ENCODE results near the gene THAP4. TPM values are rescaled to one million over a fixed set of nuclear protein-coding genes. Genes with fewer than 3 reads are reported as not detected.
A peak's percentile ranks its signal among the peaks of the same experiment; 100 is the strongest.
"Not testable (repeated sequence)": the region's sequence is repeated elsewhere in the genome, so short reads cannot be mapped to it uniquely, and the experiment has no call there.

Gene THAP4
- total RNA-seq, 6 experiments from 2014 or later = 40.6 to 47.9 (median 43.0) TPM

DNA sequence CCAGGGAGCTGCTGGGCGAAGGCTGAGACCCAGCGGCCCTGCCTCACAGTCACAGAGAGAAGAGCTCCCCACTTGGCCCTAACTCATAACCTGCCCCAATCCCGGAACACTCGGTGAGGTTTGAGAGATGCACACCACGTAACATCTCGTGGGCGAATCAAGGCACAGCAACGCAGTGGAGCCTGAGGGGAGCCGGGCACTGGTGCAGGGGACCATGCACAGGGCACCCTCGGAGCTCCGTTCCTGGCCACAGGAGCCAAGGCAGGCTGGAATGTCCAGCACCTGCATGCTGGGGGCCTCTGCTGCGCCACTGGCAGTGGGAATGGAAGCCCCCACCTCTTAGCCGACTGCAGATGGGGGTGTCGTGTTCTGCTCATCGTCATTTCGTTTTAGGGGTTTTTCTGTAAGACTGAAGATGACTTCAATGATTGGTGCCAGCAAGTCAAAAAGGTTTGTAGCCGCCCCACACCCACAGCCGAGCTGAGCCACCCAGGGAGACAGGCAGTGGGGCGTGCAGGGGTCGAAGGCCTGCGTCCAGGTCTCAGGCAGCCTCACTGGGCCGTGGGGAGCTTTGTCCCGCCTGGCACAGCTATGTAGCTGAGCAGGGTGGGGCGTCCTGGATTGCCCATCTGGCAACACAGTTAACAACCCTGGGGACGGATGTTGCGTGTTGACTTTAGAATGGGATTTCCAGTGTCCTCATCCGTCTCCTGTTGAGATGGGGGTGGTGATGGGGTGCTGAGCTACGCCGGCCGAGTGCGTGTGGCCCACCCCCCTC, 33.6 kb upstream of the THAP4 start:
- no peak for DNase-seq
- Mint-ChIP-seq H3K4me3 (no peak overlapping the region), H3K9me3 (no peaks in the 10 kb centered on the region), H3K36me3 (ENCODE audit: low read depth) (no peaks in the 10 kb centered on the region), H3K4me1 (ENCODE audit: low read depth) (peaks cover 10% of the 10 kb centered on the region), H3K27me3 (ENCODE audit: insufficient read depth) (no peaks in the 10 kb centered on the region; the same call in 1 of the 2 replicates), H3K27ac (no peak overlapping the region)
- TF ChIP-seq, protein P1, sequence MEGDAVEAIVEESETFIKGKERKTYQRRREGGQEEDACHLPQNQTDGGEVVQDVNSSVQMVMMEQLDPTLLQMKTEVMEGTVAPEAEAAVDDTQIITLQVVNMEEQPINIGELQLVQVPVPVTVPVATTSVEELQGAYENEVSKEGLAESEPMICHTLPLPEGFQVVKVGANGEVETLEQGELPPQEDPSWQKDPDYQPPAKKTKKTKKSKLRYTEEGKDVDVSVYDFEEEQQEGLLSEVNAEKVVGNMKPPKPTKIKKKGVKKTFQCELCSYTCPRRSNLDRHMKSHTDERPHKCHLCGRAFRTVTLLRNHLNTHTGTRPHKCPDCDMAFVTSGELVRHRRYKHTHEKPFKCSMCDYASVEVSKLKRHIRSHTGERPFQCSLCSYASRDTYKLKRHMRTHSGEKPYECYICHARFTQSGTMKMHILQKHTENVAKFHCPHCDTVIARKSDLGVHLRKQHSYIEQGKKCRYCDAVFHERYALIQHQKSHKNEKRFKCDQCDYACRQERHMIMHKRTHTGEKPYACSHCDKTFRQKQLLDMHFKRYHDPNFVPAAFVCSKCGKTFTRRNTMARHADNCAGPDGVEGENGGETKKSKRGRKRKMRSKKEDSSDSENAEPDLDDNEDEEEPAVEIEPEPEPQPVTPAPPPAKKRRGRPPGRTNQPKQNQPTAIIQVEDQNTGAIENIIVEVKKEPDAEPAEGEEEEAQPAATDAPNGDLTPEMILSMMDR (IDR thresholded peaks at IDR 0.05) = no peak

DNA sequence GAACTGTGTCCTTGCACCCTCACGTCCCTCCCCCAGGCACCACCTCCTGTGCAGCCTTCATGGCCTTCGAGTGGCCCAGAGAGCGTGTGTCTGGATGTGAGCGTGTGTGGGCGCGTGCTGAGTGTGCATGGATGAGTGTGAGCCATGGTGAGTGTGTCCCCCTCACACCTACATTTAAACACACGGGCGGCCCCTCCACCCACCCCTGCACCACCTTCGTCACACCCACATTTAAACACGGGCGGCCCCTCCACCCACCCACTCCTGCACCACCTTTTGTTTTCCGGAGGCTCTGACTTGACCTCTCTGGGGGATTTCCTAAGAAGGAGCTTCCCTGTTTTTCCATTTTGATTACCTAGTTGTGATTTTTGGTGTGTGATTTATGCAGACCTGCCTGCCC, 31.9 kb upstream of the THAP4 start:
- no peaks in the 10 kb centered on the region for H3K9me3 Mint-ChIP-seq
- no peak overlapping the region for H3K27ac Mint-ChIP-seq
- no peaks in the 10 kb centered on the region; the same call in none of the 2 replicates for H3K27me3 Mint-ChIP-seq (ENCODE audit: insufficient read depth)
- TF ChIP-seq, protein P1 (IDR thresholded peaks at IDR 0.05) = no peak
- H3K4me1 Mint-ChIP-seq (ENCODE audit: low read depth) = peaks cover 18% of the 10 kb centered on the region
- H3K36me3 Mint-ChIP-seq (ENCODE audit: low read depth) = no peaks in the 10 kb centered on the region
- DNase-seq = no peak
- H3K4me3 Mint-ChIP-seq = no peak overlapping the region

DNA sequence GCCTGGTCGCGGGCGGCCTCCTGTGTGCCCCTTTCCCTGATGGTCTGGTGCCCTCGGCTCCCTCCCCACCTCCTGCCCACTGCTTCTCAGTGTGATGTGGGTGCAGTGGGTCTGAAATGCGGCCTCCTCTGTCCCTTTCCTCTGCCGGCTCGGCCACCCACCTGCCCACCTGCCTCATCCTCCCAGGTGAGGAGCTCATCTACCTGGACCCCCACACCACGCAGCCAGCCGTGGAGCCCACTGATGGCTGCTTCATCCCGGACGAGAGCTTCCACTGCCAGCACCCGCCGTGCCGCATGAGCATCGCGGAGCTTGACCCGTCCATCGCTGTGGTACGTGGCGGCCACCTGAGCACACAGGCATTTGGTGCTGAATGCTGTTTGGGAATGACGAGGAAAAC, 31.4 kb upstream of the THAP4 start:
- Mint-ChIP-seq H3K4me1 (ENCODE audit: low read depth) (peaks cover 18% of the 10 kb centered on the region), H3K27ac (no peak overlapping the region), H3K36me3 (ENCODE audit: low read depth) (no peaks in the 10 kb centered on the region), H3K9me3 (no peaks in the 10 kb centered on the region), H3K27me3 (ENCODE audit: insufficient read depth) (no peaks in the 10 kb centered on the region; the same call in none of the 2 replicates), H3K4me3 (no peak overlapping the region)
- TF ChIP-seq, protein P1 (IDR thresholded peaks at IDR 0.05) = no peak
- DNase-seq = no peak

DNA sequence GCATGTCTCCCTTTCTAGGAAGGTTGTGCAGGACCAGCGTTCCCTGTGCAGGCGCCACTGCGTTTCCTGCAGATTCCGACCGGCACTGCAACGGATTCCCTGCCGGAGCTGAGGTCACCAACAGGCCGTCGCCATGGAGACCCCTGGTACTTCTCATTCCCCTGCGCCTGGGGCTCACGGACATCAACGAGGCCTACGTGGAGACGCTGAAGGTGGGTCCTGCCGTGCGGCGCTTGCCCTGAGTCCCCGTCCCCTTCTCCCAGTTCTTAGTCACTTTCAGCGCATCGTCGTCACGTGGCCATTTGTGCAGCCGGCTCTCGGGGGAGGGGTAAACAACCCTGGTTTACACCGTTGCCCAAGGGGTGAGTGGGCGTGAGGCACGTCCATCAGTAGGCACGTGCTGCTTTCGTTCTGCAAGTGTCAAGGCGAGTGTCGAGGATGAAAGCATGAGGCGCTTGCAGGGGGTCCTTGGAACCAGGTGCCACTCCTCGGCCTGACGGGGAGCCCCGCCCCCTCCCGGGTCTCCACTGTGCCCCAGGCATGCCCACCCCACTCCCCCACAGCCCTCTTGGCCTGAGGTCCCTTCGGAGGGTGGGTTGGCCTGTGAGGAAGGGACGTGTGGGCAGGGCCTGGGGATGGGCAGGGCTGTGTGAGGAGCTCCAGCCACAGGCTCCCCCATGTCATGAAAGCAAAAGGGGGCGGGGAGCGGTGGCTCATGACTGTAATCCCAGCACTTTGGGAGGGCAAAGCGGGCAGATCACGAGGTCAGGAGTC, 29.9 kb upstream of the THAP4 start:
- DNase-seq = no peak
- no peak overlapping the region for H3K27ac Mint-ChIP-seq
- no peaks in the 10 kb centered on the region for H3K9me3 Mint-ChIP-seq
- H3K36me3 Mint-ChIP-seq (ENCODE audit: low read depth) = no peaks in the 10 kb centered on the region
- TF ChIP-seq, protein P1 (IDR thresholded peaks at IDR 0.05) = no peak
- H3K4me1 Mint-ChIP-seq (ENCODE audit: low read depth) = peaks cover 18% of the 10 kb centered on the region
- H3K4me3 Mint-ChIP-seq = no peak overlapping the region
- no peaks in the 10 kb centered on the region; the same call in none of the 2 replicates for H3K27me3 Mint-ChIP-seq (ENCODE audit: insufficient read depth)

DNA sequence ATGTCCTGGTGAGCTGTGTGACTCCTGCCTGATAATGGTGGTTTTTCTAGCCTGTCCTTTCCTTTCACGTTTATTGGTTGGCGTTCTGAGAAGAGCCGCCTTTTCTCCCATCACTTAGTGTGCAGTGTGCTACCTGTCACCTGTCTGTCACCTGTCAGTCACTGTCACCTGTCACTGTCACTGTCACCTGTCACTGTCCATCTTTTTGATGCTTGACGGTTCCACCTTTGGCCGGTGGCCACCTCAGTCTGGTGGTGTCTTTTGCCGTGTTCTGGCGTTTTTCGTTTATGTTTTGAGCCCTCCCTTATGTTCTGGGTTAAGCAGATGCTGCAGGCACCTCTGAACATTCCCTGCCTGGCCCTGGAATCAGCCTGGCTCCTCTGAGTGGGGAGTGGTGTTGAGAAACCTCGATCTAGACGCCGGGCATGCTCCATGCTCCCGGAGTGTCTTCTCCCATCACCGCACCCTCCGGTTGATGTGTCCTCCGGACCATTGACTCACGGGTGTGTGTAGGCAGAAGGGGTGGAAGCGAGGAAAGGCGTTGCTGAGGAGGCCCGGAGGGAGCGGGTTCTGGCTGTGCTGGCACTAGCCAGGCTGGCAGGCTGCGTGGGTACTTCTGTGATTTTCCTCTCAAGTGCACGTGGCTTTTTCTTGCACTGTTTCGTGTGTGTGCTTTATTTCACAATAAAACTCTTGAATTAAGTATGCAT, 28.9 kb upstream of the THAP4 start:
- no peak for DNase-seq
- Mint-ChIP-seq H3K4me1 (ENCODE audit: low read depth) (peaks cover 18% of the 10 kb centered on the region), H3K36me3 (ENCODE audit: low read depth) (no peaks in the 10 kb centered on the region), H3K4me3 (no peak overlapping the region; the same call in 1 of the 2 replicates), H3K27ac (peak overlapping the region; percentile 97), H3K27me3 (ENCODE audit: insufficient read depth) (no peaks in the 10 kb centered on the region; the same call in none of the 2 replicates), H3K9me3 (no peaks in the 10 kb centered on the region)
- TF ChIP-seq, protein P1 (IDR thresholded peaks at IDR 0.05) = peak; percentile 13; the same call in 1 of the 2 replicates

DNA sequence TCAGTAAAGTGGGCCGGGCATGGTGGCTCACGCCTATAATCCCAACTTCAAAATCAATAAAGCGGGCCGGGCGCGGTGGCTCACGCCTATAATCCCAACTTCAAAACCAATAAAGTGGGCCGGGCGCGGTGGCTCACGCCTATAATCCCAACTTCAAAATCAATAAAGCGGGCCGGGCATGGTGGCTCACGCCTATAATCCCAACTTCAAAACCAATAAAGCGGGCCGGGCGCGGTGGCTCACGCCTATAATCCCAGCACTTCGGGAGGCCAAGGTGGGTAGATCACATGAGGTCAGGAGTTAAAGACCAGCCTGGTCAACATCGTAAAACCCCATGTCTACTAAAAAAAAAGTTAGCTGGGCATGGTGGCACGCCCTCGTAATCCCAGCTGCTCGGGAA, 25.8 kb upstream of the THAP4 start:
- DNase-seq = not testable (repeated sequence)
- H3K36me3 Mint-ChIP-seq (ENCODE audit: low read depth) = peaks cover 17% of the 10 kb centered on the region
- H3K4me1 Mint-ChIP-seq (ENCODE audit: low read depth) = peaks cover 18% of the 10 kb centered on the region

More for the DNA sequence above, 25.8 kb upstream of the THAP4 start:
- H3K27ac Mint-ChIP-seq; H3K27me3 Mint-ChIP-seq (ENCODE audit: insufficient read depth); H3K4me3 Mint-ChIP-seq; H3K9me3 Mint-ChIP-seq: not testable (repeated sequence)
